Prostate gland (tissue), 2 donors: ENCODE measurements around the gene TRIM25. TPM values are rescaled to one million over a fixed set of nuclear protein-coding genes. Genes with fewer than 3 reads are reported as not detected.

Experiments
- DNase-seq: peaks from one replicate; pipeline ENCODE4 v3.0.0-alpha.2; 2019; ENCODE audit warnings: low spot score
- H3K27ac ChIP-seq, 2 donors: fragments of 200-600 bp; sonication (generic); 2 replicates each; pipeline ENCODE4 v1.5.1; 2017 to 2019
- H3K27me3 ChIP-seq: fragments of 200-600 bp; sonication (generic); replicated peaks from 2 replicates; pipeline ENCODE4 v1.5.1; 2019; ENCODE audit not compliant: insufficient read depth
- H3K36me3 ChIP-seq, 2 donors: fragments of 200-600 bp; sonication (generic); 1 replicate in 1 of 2; 2 replicates in 1 of 2; pipeline versions ENCODE4 v1.5.1 to v1.8.1; 2017 to 2019
- H3K4me1 ChIP-seq: fragments of 200-600 bp; sonication (generic); replicated peaks from 2 replicates; pipeline ENCODE4 v1.5.1; 2019
- H3K4me3 ChIP-seq, 2 donors: fragments of 200-600 bp; sonication (generic); 2 replicates each; pipeline ENCODE4 v1.5.1; 2017 to 2019
- H3K9me3 ChIP-seq: fragments of 200-600 bp; sonication (generic); 2 replicates; pipeline ENCODE4 v1.5.1; 2017
- CTCF ChIP-seq, 4 experiments: fragments of 200-600 bp in 2 of 4; fragments of 450-650 bp in 2 of 4; sonication (generic) in 2 of 4; IDR thresholded peaks; 1 replicate in 3 of 4; 2 replicates in 1 of 4; pipeline ENCODE4 v1.5.1; 2016 to 2019; ENCODE audit warnings: antibody characterized with exemption in 4 of 4, mild to moderate bottlenecking in 2 of 4, moderate library complexity in 2 of 4
- POLR2A ChIP-seq: fragments of 450-650 bp; IDR thresholded peaks from one replicate; pipeline ENCODE4 v1.6.1; 2016; ENCODE audit warnings: antibody characterized with exemption, mild to moderate bottlenecking
- POLR2AphosphoS5 ChIP-seq: sonication (generic); formaldehyde crosslinking; IDR thresholded peaks from one replicate; pipeline ENCODE4 v1.6.1; 2017; ENCODE audit warnings: antibody characterized with exemption
- WGBS: methylation state at CpG from one replicate; pipeline ENCODE4 v1.1.5; 2018; 5-methylcytosine and 5-hydroxymethylcytosine counted together
- intact Hi-C: fragments of 100-400 bp; cut with DNase I; formaldehyde crosslinking; loops from one replicate; pipeline ENCODE4 v1.14.2; 2022
- total RNA-seq, 2 donors: library from RNA; depleted of rRNA; stranded (reverse); fragments of >200 nt; gene quantifications; one replicate each; pipeline ENCODE4 v1.1.0, GENCODE V29; 2016

TRIM25 gene
- total RNA-seq, 2 donors from 2014 or later: 28.7 to 49.0 TPM

- Histone ChIP-seq H3K4me1 (no peaks in the 10 kb centered on the region), H3K27ac (no peak overlapping the region), H3K36me3 (peaks cover 6 to 8% of the 10 kb centered on the region in 2 donors), H3K4me3 (no peak overlapping the region), H3K9me3 (no peaks in the 10 kb centered on the region), H3K27me3 (no peaks in the 10 kb centered on the region)
- intact Hi-C loops: no loop called here
- DNase-seq: no peak
- 97% methylated on average over 4 of the region's 4 CpGs for WGBS
- TF ChIP-seq POLR2A (no peak), CTCF (IDR thresholded peaks at IDR 0.05) (no peak), POLR2AphosphoS5 (no peak)
These were observed 16.9 kb downstream of the TRIM25 start for GRCh38 chr17:56896968-56897359.

- 77% methylated on average over 3 of the region's 3 CpGs for WGBS
- H3K36me3 ChIP-seq: peaks cover 6 to 8% of the 10 kb centered on the region in 2 donors
- intact Hi-C loops: no loop called here
These were observed 17.5 kb downstream of the TRIM25 start for GRCh38 chr17:56896217-56896967.

GRCh38 chr17:56894859-56895455 lies 18.9 kb downstream of the TRIM25 start:
- H3K27ac ChIP-seq: no peak overlapping the region
- no peaks in the 10 kb centered on the region for H3K9me3 ChIP-seq
- no peaks in the 10 kb centered on the region for H3K4me1 ChIP-seq
- TF ChIP-seq POLR2AphosphoS5 (no peak), POLR2A (no peak), CTCF (IDR thresholded peaks at IDR 0.05) (no peak)
- DNase-seq: no peak
- intact Hi-C loops: no loop called here
- 85% methylated on average over 20 of the region's 20 CpGs for WGBS
- H3K36me3 ChIP-seq: peaks cover 0 to 2% of the 10 kb centered on the region in 2 donors
- H3K4me3 ChIP-seq: no peak overlapping the region
- H3K27me3 ChIP-seq: no peaks in the 10 kb centered on the region

More at GRCh38 chr17:56896217-56896967, 17.5 kb downstream of the TRIM25 start:
- H3K27ac ChIP-seq: no peak overlapping the region
- H3K4me1 ChIP-seq: no peaks in the 10 kb centered on the region
- DNase-seq: no peak
- H3K27me3 ChIP-seq: no peaks in the 10 kb centered on the region
- H3K4me3 ChIP-seq: no peak overlapping the region
- no peak for TF ChIP-seq POLR2A
- no peaks in the 10 kb centered on the region for H3K9me3 ChIP-seq

GRCh38 chr17:56893503-56893902 lies 20.3 kb downstream of the TRIM25 start:
- Histone ChIP-seq H3K36me3 (peaks cover 0 to 2% of the 10 kb centered on the region in 2 donors), H3K27me3 (no peaks in the 10 kb centered on the region), H3K9me3 (no peaks in the 10 kb centered on the region), H3K4me3 (no peak overlapping the region), H3K27ac (no peak overlapping the region), H3K4me1 (no peaks in the 10 kb centered on the region)
- TF ChIP-seq POLR2A (no peak), CTCF (IDR thresholded peaks at IDR 0.05) (no peak), POLR2AphosphoS5 (no peak)
- intact Hi-C loops: no loop called here
- no peak for DNase-seq
- WGBS: 77% methylated on average over 7 of the region's 7 CpGs

GRCh38 chr17:56892333-56892732 lies 21.5 kb downstream of the TRIM25 start:
- Histone ChIP-seq H3K27ac (no peak overlapping the region), H3K36me3 (peaks cover 0 to 2% of the 10 kb centered on the region in 2 donors), H3K27me3 (no peaks in the 10 kb centered on the region)

More at GRCh38 chr17:56892333-56892732, 21.5 kb downstream of the TRIM25 start:
- Histone ChIP-seq H3K4me1 (no peaks in the 10 kb centered on the region), H3K4me3 (no peak overlapping the region), H3K9me3 (no peaks in the 10 kb centered on the region)
- no peak for DNase-seq
- WGBS: 91% methylated on average over 1 of the region's 1 CpG
- intact Hi-C loops: no loop called here
- TF ChIP-seq POLR2AphosphoS5 (no peak), CTCF (IDR thresholded peaks at IDR 0.05) (no peak), POLR2A (no peak)
